ENCODE measurements around the gene RNU5D-1.

The RNU5D-1 gene

GRCh38 chr1:44717156-44717555, 13.8 kb downstream of the RNU5D-1 start:
- H3K27ac ChIP-seq: no peak overlapping the region
- no peaks in the 10 kb centered on the region for H3K36me3 ChIP-seq
- no peak for TF ChIP-seq CTCF (IDR thresholded peaks at IDR 0.05)
- no peaks in the 10 kb centered on the region for H3K9me3 ChIP-seq
- no peak for DNase-seq
- no peak overlapping the region for H3K4me3 ChIP-seq
- peaks cover 0 to 3% of the 10 kb centered on the region in 2 donors for H3K27me3 ChIP-seq
- peaks cover 0 to 5% (median 0%) of the 10 kb centered on the region in 4 donors for H3K4me1 ChIP-seq
- intact Hi-C loops (cut with DNase I; ENCODE audit: low total_unique reads): no loop called here

GRCh38 chr1:44714944-44715571, 15.9 kb downstream of the RNU5D-1 start:
- H3K4me1 ChIP-seq: peaks cover 0 to 5% (median 0%) of the 10 kb centered on the region in 4 donors
- H3K27ac ChIP-seq: no peak overlapping the region
- DNase-seq: peak; percentile 64 to 75
- no peaks in the 10 kb centered on the region for H3K36me3 ChIP-seq
- TF ChIP-seq CTCF (IDR thresholded peaks at IDR 0.05): peak; percentile 75 to 90
- intact Hi-C loops (cut with DNase I; ENCODE audit: low total_unique reads): no loop called here
- H3K9me3 ChIP-seq: no peaks in the 10 kb centered on the region
- H3K4me3 ChIP-seq: no peak overlapping the region
- H3K27me3 ChIP-seq: peaks cover 0 to 3% of the 10 kb centered on the region in 2 donors

GRCh38 chr1:44714532-44714931, 16.4 kb downstream of the RNU5D-1 start:
- H3K36me3 ChIP-seq: no peaks in the 10 kb centered on the region
- intact Hi-C loops (cut with DNase I; ENCODE audit: low total_unique reads): no loop called here
- H3K27me3 ChIP-seq: peaks cover 0 to 3% of the 10 kb centered on the region in 2 donors

GRCh38 chr1:44713321-44713781, 17.6 kb downstream of the RNU5D-1 start:
- no peak overlapping the region for H3K27ac ChIP-seq
- peaks cover 0 to 5% (median 0%) of the 10 kb centered on the region in 4 donors for H3K4me1 ChIP-seq
- no peaks in the 10 kb centered on the region for H3K36me3 ChIP-seq
- intact Hi-C loops (cut with DNase I; ENCODE audit: low total_unique reads): no loop called here
- DNase-seq: no peak
- no peak for TF ChIP-seq CTCF (IDR thresholded peaks at IDR 0.05)
- peaks cover 0 to 3% of the 10 kb centered on the region in 2 donors for H3K27me3 ChIP-seq
- H3K4me3 ChIP-seq: no peak overlapping the region
- H3K9me3 ChIP-seq: no peaks in the 10 kb centered on the region

More at GRCh38 chr1:44714532-44714931, 16.4 kb downstream of the RNU5D-1 start:
- peaks cover 0 to 5% (median 0%) of the 10 kb centered on the region in 4 donors for H3K4me1 ChIP-seq
- no peaks in the 10 kb centered on the region for H3K9me3 ChIP-seq
- H3K4me3 ChIP-seq: no peak overlapping the region
- no peak for TF ChIP-seq CTCF (IDR thresholded peaks at IDR 0.05)
- H3K27ac ChIP-seq: no peak overlapping the region
- DNase-seq: no peak

GRCh38 chr1:44707959-44708831, 22.8 kb downstream of the RNU5D-1 start:
- peaks cover 0 to 7% (median 0%) of the 10 kb centered on the region in 4 donors for H3K4me1 ChIP-seq
- H3K4me3 ChIP-seq: no peak overlapping the region
- no peak overlapping the region for H3K27ac ChIP-seq
- H3K27me3 ChIP-seq: no peaks in the 10 kb centered on the region
- peak; percentile 49 to 57 for TF ChIP-seq CTCF (IDR thresholded peaks at IDR 0.05)
- H3K36me3 ChIP-seq: no peaks in the 10 kb centered on the region
- H3K9me3 ChIP-seq: no peaks in the 10 kb centered on the region
- intact Hi-C loops (cut with DNase I; ENCODE audit: low total_unique reads): no loop called here
- peak; percentile 25 to 57 for DNase-seq
